GM21529 (cell line): ENCODE data around the gene ATP1A1.

Experiments used
- ATAC-seq: cut with Tn5 transposase; IDR thresholded peaks from one replicate; pipeline ENCODE4 v1.9.1; 2021; ENCODE audit not compliant: unreplicated experiment

The ATP1A1 gene

GRCh38 chr1:116343019-116343418 lies 30.0 kb upstream of the ATP1A1 start:
- no peak for ATAC-seq

DNA sequence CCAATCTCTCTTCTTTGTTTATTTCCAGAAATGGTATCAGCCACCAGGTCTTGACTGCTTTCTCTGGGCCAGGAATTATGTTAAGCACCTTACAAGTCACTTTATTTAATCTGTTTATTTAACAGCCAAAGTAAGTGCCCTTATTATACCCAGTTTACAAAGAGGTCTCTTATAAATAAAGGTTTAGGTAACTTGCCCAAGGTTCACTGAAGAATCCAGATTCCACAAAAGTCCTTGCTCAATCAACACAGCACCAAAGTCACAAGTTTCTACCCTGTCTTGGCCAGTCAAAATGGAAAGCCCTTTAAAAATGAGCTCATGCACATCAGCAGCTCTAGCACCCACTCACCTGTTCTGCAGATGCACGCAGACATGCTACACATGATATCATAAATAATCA lies 28.0 kb upstream of the ATP1A1 start:
- no peak for ATAC-seq

DNA sequence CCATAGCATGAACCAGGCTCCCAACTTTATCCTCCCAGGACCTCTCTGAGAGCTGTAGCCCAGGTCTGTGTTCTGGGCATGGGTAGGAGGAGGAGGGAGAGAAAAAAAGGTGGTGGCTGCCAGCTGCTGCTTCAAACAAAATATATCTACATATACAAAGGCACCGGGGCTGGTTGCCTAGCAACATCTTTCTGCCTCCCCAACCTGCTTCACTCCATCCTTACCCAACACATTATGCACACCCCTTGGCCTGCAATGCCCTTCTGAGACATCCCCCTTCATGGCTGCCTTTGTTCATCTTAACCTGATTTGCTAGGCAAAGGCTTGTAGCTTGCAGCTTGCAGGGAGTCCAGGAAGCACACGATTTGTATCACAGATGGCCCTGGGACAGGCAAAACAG lies 27.2 kb upstream of the ATP1A1 start:
- ATAC-seq, result no peak

- no peak for ATAC-seq
These were observed 25.9 kb upstream of the ATP1A1 start for GRCh38 chr1:116346943-116347673.

GRCh38 chr1:116347696-116348095 lies 25.3 kb upstream of the ATP1A1 start:
- no peak for ATAC-seq

DNA sequence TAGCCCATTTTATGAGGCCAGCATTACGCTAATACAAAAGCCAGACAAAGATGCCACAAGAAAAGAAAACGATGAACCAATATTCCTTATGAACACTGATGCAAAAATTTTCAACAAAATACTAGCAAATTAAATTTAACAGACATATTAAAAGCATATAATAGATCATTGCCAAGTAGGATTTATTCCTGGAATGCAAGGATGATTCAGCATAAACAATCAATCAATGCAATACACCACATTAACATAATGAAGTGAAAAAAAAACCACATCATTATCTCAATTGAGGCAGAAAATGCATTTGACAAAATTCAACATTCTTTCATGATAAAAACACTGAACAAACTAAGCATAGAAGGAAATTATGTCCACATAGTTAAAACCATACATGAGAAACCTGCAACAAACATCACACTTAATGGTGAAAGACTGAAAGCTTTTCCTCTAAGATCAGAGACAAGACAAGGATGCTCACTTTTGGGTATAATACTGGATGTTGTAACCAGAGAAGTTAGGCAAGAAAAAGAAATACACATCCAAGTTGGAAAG lies 22.9 kb upstream of the ATP1A1 start:
- no peak for ATAC-seq

- no peak for ATAC-seq
These were observed 21.1 kb upstream of the ATP1A1 start for GRCh38 chr1:116351914-116352313.

DNA sequence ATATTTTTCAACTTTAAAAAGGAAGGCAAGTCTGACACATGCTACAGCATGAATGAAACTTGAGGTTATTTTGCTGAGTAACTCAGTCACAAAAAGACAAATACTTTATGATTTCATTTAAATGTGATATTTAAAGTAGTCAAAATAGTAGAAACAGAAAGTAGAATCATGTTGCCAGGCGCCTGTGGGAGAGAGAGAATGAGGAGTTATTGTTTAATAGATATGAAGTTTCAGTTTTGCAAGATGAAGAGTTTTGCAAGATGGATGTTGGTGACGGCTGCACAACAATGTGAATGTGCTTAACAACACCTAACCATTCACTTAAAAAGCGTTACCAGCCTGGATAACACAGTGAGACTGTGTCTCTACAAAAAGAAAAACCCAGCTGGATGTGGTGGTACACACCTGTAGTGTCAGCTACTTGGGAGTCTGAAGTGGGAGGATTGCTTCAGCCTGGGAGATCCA lies 20.7 kb upstream of the ATP1A1 start:
- no peak for ATAC-seq

GRCh38 chr1:116353155-116353554 lies 19.9 kb upstream of the ATP1A1 start:
- no peak for ATAC-seq

DNA sequence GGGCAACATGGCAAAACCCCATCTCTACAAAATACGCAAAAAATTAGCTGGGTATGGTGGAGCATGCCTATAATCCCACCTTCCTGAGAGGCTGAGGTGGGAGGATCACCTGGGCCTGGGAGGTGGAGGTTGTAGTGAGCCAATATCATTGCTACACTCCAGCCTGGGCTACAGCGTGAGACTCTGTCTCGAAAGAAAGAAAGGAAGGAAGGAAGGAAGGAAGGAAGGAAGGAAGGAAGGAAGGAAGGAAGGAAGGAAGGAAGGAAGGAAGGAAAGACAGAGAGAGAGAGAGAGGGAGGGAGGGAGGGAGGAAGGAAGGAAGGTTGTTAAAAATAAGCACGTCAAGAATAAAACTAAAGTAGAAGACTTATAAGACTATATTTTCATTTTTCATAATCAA lies 17.0 kb upstream of the ATP1A1 start:
- no peak for ATAC-seq

- ATAC-seq, result no peak
These were observed 16.4 kb upstream of the ATP1A1 start for GRCh38 chr1:116356673-116357072.

DNA sequence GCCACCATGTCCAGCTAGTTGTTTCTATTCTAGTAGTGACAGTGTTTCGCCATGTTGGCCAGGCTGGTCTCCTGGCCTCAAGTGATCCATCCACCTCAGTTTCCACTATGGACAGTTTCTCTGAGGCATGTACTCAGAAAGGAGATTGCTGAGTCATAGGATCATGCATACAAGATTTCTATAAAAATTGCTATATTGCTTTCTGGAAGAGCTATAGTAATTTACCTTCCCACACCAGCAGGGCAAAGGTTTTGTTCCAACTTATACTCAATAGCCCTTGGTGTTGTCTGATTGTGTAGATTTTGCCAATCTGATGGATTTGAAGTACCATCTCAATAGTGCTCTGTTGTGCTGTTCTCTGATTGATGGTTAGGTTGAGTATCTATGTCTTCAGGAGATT lies 15.6 kb upstream of the ATP1A1 start:
- ATAC-seq, result no peak

DNA sequence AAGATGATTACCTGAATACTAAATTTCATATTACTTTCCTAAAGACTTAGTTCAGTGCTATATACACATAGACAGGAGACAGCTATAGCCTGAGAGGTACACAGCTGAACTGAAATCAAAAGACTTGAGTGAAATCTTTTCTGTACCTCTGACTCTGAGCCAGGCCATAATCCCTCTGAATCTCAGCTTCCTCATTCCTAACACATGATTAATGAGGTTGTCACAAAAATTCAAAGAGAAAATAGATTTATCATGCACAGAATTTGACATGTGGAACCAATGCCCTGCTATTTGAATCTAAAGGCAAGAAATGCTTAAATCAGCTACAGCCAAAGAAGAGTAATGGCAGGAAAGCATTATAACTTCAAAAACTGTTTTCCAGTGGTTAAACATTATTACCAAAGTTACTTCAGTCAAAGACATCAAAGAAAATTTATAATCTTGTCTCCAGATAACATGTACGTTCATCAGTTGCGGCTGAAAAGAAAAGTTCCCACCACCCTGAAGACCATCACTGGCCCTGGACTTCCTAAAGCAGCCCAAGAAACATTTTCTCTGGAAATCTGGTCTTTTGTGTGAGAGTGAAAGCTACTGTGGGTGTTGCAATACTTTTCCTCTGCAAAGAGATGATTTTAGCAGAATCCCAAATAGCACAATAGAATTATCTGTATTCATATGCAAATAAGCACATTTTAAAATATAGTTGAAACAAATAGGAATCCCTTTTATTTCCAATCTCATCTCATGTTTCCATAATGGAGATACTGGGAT lies 13.8 kb upstream of the ATP1A1 start:
- no peak for ATAC-seq

GRCh38 chr1:116359871-116360270 lies 13.2 kb upstream of the ATP1A1 start:
- ATAC-seq, result no peak

DNA sequence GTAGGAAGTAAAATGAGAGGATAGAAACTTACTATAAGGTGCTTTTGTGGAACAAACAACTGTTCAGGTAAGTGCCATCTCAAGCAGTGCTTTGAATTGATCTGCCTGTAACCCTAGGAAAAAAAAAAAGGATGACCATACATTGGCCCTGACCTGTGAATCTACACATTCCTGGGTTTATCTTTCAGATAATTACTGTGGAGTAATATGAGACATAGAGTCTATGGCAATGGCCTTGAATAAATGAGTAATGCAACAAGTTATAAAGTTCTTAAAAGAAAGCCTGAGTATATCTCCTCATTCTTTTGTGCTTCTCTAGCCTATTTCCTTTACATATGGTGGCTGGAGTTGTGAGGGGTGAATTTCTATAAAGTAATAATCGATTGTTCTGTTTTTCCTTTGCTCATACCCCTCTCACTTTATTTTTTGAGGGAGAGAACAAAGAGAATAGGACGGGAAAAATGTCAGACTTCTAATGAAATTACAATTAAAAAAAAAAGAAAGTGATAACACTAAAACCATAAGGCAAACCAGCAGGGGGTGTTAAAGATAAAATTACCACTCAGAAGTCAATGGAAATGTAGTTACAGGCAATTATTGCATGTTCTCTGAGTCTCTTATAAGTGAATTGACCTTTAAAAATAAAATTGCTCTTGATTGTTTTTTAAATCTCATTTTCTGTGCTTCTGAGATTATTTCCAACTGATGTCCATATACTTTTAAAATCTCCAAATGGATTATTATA lies 12.4 kb upstream of the ATP1A1 start:
- no peak for ATAC-seq

GRCh38 chr1:116361648-116362047 lies 11.4 kb upstream of the ATP1A1 start:
- no peak for ATAC-seq

DNA sequence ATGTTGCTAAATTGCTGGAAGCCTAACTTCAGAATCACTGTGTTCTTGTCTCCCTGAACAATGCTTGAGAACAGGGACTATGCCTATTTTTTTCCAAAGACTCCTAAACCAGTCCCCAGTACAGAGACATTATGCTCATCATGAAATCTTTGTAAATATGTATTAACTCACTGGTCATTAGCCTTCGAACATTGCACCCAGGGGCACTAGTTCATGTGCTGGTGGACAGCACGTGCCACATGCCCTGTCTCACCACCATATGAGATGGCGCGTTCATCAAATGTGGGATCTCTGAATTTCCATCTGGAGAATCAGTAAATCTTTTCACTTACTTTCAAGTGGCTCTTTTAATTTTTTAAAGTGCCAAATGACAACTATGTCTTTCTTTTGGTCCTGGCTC lies 11.0 kb upstream of the ATP1A1 start:
- no peak for ATAC-seq

- no peak for ATAC-seq
These were observed 7.7 kb upstream of the ATP1A1 start for GRCh38 chr1:116365353-116365780.

DNA sequence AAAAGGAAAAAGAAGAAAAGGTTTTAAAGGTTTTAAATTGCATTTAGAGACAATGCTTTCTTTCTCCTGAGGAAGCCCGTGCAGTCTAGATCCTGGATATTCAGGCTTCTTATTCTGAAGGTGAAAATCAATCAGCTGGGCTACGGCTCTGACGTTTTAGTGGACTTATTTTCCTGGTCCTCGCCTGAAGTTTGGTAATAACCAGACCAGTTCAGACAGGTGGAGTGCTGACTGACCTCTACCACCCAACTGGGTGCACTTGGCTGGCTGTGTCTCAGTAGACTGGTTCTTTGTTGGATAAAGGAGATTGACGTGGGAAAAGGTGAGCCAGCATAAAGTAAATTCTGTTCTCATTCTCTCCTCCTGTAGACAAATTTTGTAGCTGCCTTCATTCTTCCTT lies 7.2 kb upstream of the ATP1A1 start:
- ATAC-seq, result no peak

DNA sequence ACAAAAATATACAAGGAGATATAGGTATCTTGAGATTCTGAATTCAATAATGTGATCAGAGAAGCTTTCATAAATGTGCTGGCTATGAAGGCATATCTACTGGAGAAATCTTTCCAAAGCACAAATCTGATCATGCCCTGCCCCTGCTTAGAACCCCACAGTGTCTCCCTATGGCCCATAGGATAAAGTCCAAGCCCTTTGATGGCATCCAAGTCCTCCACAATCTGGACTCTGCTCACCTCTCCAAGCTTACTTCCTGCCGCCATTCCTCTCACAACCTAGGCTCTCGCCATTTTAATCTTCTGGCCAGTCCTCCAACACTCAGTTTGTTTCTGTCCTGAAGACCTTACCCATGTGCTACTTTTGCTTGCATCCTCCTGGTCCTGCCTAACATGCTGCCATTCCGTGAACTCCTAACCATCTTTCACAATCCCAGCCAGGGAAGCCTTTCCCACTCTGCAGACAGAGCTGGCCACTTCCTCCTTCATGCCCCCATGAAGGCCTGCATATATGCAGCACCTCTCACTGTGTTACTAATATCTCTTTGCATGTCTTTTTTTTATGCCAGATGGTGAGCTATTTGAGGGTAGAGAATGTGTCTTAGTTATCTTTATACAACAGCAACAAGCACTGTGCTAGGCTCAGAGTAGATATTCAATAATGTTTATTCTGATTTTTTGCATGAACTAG lies 5.6 kb upstream of the ATP1A1 start:
- ATAC-seq, result no peak

- no peak for ATAC-seq
These were observed 4.8 kb upstream of the ATP1A1 start for GRCh38 chr1:116368241-116368640.
